Heart left ventricle (tissue), 16 donors: ENCODE data around the gene TRMT61A. TPM values are rescaled to one million over a fixed set of nuclear protein-coding genes. Genes with fewer than 3 reads are reported as not detected.

Experiments used
- ATAC-seq, 4 donors: fragments of 200-7000 bp; cut with Tn5 transposase; one replicate each; pipeline ENCODE4 v1.9.1; 2020 to 2022; ENCODE audit warnings: moderate library complexity in 4 of 4, mild to moderate bottlenecking in 3 of 4, moderate number of reproducible peaks in 1 of 4
- DNase-seq, 5 donors: peaks; one replicate each; pipeline ENCODE4 v3.0.0-alpha.2; 2020
- H3K27ac ChIP-seq, 12 donors: fragments of 200-600 bp; sonication (generic) in 4 of 12; one replicate each; pipeline versions ENCODE4 v1.5.0 to v1.8.0; 2016 to 2022; ENCODE audit warnings: mild to moderate bottlenecking in 2 of 12
- H3K27me3 ChIP-seq, 9 donors: fragments of 200-600 bp; sonication (generic) in 2 of 9; one replicate each; pipeline versions ENCODE4 v1.5.1 to v1.8.0; 2016 to 2022; ENCODE audit warnings: mild to moderate bottlenecking in 3 of 9
- H3K36me3 ChIP-seq, 9 donors: fragments of 200-600 bp; sonication (generic) in 2 of 9; one replicate each; pipeline versions ENCODE4 v1.5.0 to v1.8.0; 2018 to 2022; ENCODE audit warnings: mild to moderate bottlenecking in 2 of 9
- H3K4me1 ChIP-seq, 12 donors: fragments of 200-600 bp; sonication (generic) in 4 of 12; one replicate each; pipeline versions ENCODE4 v1.5.0 to v1.8.0; 2016 to 2022; ENCODE audit warnings: mild to moderate bottlenecking in 3 of 12
- H3K4me3 ChIP-seq, 12 donors: fragments of 200-600 bp; sonication (generic) in 4 of 12; one replicate each; pipeline versions ENCODE4 v1.5.0 to v1.8.0; 2017 to 2022; ENCODE audit warnings: mild to moderate bottlenecking in 9 of 12, moderate library complexity in 4 of 12
- H3K9me3 ChIP-seq, 12 donors: fragments of 200-600 bp; sonication (generic) in 4 of 12; one replicate each; pipeline versions ENCODE4 v1.5.0 to v1.8.0; 2016 to 2022; ENCODE audit warnings: mild to moderate bottlenecking in 1 of 12
- POLR2A ChIP-seq, 2 donors: fragments of 450-650 bp; IDR thresholded peaks; one replicate each; pipeline ENCODE4 v1.6.1; 2017; ENCODE audit warnings: antibody characterized with exemption in 2 of 2, mild to moderate bottlenecking in 2 of 2, moderate library complexity in 2 of 2
- WGBS, 4 donors: extraction: QIAGEN DNeasy Blood & Tissue Kit in 2 of 4; methylation state at CpG; one replicate each; pipeline versions ENCODE4 v1.1.5 to v1.1.7; 2013 to 2018; 5-methylcytosine and 5-hydroxymethylcytosine counted together
- intact Hi-C, 10 donors: fragments of 100-400 bp; cut with DNase I; formaldehyde crosslinking; loops; one replicate each; pipeline versions ENCODE4 v1.11.1 to v1.14.2; 2022
- polyA plus RNA-seq, 2 donors: library from polyadenylated mRNA; stranded (reverse); fragments of 200-250 nt; gene quantifications; one replicate each; pipeline ENCODE4 v1.2.3, GENCODE V29; 2013
- total RNA-seq, 9 donors: library from RNA; depleted of rRNA in 2 of 9; stranded (reverse); fragments of >200 nt in 2 of 9; fragmentation: NEBNext Ultra II Directional in 3 of 9; extraction: Animal tissue kit (Norgen Biotek cat#: 25700) in 3 of 9; gene quantifications; one replicate each; pipeline versions ENCODE4 v1.1.0 to v1.2.4, GENCODE V29; 2016 to 2023
- TF ChIP-seq, protein P1 (sequence below), 12 donors: fragments of 200-600 bp; sonication (generic) in 4 of 12; IDR thresholded peaks; one replicate each; pipeline versions ENCODE4 v1.5.0 to v1.8.0; 2018 to 2022; ENCODE audit warnings: antibody characterized with exemption in 12 of 12, mild to moderate bottlenecking in 5 of 12
- donor health status: ischemic (EF 13 %, LVEDD 7.1; RV severe dilation, severe dysfunction).
- donor health status: healthy with polysubstance abuse.
- donor health status: DM: no; HTN: yes; CAD: no.
- donor health status: DM: no; HTN: no; CAD: no.
- donor health status: ischemic (EF 25% LVEDD 6.9; RV normal size, moderate dysfunction).
- donor health status: ischemic (EF 25% LVEDD 5.7; RV mildly dilated, moderate dysfunction).
- donor health status: healthy.
- donor health status: DM: yes; HTN: yes; CAD: no.
- donor health status: ischemic (EF 35%, LVEDD 5.7; RV mildly dilated, moderate dysfunction).
- donor health status: nonischemic (EF 11% LVEDD 7.7; RV severe dilation, severe dysfunction).
- donor health status: DM: yes; HTN: yes; CAD: no.
- donor health status: PGD.
- donor health status: ischemic (EF 29% LVEDD 5.4; RV normal size, mild dysfunction).
- donor health status: nonischemic (EF 23%, LVEDD 6.1; RV moderate dilation, normal function).

TRMT61A gene
- total and polyA plus RNA-seq, 11 donors = 3.2 to 15.9 (median 5.2) TPM

DNA sequence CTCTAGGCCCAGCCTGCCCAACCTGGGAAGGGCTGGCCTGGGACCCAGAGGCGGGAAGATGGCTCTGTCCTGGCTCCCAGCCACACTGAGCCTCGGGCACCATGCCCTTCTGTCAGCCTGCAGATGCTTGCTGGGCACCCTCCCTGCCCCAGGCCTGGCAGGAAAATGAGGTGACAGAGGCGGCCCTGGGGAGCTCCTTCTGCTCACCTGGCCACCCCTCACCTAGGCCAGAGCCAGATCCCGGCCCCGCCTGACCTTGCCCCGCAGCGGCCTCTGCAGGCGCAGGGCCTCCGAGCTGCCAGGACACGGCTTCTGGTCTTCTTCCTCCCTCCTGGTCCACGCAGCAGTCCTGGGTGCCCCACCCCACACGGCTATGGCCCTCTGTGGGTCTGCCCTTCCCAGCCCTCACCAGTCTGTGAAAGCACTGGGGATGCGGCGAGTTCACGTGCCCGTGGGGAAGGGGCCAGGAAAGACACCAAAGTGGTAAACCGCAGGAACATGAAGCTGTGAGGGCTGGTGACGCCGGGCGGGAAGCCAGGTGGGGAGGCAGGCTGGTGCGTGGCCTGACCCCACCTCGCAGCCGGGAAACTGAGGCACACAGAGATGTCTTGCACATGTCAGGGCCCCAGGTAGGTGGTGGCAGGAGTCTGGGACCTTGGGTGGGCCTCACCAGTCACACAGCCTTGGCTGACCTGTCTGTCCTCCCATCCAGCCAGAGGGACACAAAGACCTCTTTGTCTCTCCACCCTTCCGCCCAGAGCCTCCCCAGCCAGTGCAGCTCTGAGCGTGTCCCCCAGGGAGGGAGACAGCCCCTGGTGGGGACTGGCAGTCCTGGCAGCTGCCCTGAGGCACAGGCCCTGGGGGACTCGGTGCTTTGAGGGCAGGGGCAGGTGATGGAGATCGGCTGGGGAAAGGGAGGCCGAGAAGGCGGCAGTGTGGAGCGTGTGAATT, 20.6 kb downstream of the TRMT61A start:
- TF ChIP-seq POLR2A (IDR thresholded peaks at IDR 0.05) = no peak
- TF ChIP-seq, protein P1, sequence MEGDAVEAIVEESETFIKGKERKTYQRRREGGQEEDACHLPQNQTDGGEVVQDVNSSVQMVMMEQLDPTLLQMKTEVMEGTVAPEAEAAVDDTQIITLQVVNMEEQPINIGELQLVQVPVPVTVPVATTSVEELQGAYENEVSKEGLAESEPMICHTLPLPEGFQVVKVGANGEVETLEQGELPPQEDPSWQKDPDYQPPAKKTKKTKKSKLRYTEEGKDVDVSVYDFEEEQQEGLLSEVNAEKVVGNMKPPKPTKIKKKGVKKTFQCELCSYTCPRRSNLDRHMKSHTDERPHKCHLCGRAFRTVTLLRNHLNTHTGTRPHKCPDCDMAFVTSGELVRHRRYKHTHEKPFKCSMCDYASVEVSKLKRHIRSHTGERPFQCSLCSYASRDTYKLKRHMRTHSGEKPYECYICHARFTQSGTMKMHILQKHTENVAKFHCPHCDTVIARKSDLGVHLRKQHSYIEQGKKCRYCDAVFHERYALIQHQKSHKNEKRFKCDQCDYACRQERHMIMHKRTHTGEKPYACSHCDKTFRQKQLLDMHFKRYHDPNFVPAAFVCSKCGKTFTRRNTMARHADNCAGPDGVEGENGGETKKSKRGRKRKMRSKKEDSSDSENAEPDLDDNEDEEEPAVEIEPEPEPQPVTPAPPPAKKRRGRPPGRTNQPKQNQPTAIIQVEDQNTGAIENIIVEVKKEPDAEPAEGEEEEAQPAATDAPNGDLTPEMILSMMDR (IDR thresholded peaks at IDR 0.05) = peak in 1 of 12 donors; percentile 5
- Histone ChIP-seq H3K27me3 (no peaks in the 10 kb centered on the region), H3K9me3 (no peaks in the 10 kb centered on the region), H3K27ac (peak overlapping the region in 11 of 12 donors; percentile 17 to 98 (median 91)), H3K36me3 (peaks cover 0 to 2% (median 0%) of the 10 kb centered on the region in 9 donors), H3K4me1 (peaks cover 0 to 73% (median 42%) of the 10 kb centered on the region in 12 donors), H3K4me3 (peak overlapping the region in 1 of 12 donors; percentile 43)
- WGBS, 4 donors = 79 to 82% (median 81%) methylated on average over 14 to 30 of the region's 30 CpGs
- peak; percentile 61 to 77 (median 73) for DNase-seq
- ATAC-seq = peak in 3 of 4 donors; percentile 10 to 44 (median 19)
- intact Hi-C loops = loop anchor here in 7 of 10 donors (5.0 to 10.0 kb wide), 3 partner anchors 32 to 1035 kb away; no protein-coding TSS in a partner anchor

DNA sequence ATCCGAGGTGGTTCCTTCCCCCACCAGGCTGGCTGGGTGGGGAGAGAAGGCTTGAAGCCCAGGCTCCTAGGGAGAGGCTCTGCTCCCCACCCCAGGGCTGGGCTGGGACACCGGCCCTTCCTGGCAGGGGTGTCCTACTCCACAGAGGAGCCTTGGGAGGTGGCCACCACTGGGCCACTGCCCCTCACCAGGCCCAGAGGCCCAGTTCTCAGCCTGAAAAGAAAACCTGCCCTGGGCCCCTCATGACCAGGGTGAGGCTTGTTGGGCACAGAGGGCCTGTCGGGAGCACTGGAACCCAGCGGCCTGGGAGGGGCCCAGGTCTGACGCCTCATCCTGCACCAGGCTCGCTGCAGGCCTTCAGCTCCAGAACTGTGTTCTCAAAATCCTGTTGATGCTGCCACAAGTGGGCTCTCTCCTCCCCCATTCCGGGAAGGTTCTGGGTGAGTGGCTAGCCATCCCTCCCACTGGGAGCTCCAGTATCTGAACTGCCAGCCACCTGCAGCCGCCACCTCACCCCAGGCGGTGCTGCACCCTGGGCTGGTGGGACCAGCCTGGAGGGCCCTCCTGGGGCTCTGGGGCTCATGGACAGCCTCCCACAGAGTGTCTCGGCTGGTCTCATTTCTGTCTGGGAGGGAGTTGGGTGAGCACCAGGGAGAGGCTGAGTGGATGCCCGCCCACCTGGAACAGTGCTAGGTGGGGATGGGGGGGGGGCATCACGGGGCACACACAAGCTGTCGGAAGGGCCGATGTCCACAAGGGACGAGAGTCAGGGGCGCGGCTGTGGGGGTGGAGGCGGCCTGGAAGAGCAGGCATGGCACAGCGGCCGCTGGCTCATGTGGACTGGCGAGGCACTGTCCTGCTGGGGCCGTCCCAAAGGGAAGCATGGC, 21.7 kb downstream of the TRMT61A start:
- Histone ChIP-seq H3K4me3 (peak overlapping the region in 9 of 12 donors; percentile 3 to 43 (median 29)), H3K4me1 (peaks cover 0 to 82% (median 41%) of the 10 kb centered on the region in 12 donors), H3K27ac (peak overlapping the region; percentile 17 to 98 (median 91)), H3K27me3 (no peaks in the 10 kb centered on the region), H3K36me3 (peaks cover 0 to 2% (median 0%) of the 10 kb centered on the region in 9 donors), H3K9me3 (no peaks in the 10 kb centered on the region)
- DNase-seq = peak in 3 of 5 donors; percentile 31 to 57 (median 31)
- ATAC-seq = peak; percentile 1 to 8 (median 6)
- intact Hi-C loops = loop anchor here in 2 of 10 donors (5.0 to 10.0 kb wide), 2 partner anchors 33 to 1034 kb away; no protein-coding TSS in a partner anchor
- TF ChIP-seq, protein P1 (IDR thresholded peaks at IDR 0.05) = no peak
- no peak for TF ChIP-seq POLR2A (IDR thresholded peaks at IDR 0.05)
- WGBS, 4 donors = 59 to 76% (median 67%) methylated on average over 19 to 22 of the region's 22 CpGs

DNA sequence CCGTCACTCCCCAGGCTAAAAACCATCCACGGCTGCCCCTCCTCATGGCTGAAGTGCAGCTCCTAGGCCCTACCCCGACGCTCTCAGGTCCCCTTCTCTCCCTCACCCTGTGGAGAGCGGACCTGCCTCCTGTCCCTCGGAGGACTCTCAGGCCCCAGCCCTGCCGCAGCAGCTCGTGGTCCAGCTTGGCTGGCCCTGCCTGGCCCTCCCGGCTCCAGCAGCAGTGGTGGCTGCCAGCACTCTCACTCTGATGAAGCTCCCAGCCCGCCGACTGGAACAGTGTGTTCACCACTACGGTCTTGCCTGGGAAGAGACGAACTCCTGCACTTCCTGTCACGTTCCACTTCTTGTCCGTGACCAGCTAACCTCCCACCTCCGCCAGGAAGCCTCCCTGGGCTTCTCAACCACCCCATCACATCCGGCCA, 22.4 kb downstream of the TRMT61A start:
- Histone ChIP-seq H3K9me3 (no peaks in the 10 kb centered on the region), H3K36me3 (peaks cover 0 to 2% (median 0%) of the 10 kb centered on the region in 9 donors), H3K27ac (peak overlapping the region; percentile 63 to 98 (median 91)), H3K27me3 (no peaks in the 10 kb centered on the region), H3K4me3 (peak overlapping the region in 8 of 12 donors; percentile 24 to 43 (median 30)), H3K4me1 (peaks cover 0 to 85% (median 44%) of the 10 kb centered on the region in 12 donors)
- peak in 4 of 5 donors; percentile 64 to 87 (median 80) for DNase-seq
- intact Hi-C loops = loop anchor here in 2 of 10 donors (5.0 to 10.0 kb wide), 2 partner anchors 34 to 1033 kb away; no protein-coding TSS in a partner anchor
- WGBS, 4 donors = 36 to 51% (median 44%) methylated on average over 15 to 17 of the region's 17 CpGs
- peak; percentile 41 to 71 (median 53) for ATAC-seq
- TF ChIP-seq, protein P1 (IDR thresholded peaks at IDR 0.05) = no peak
- no peak for TF ChIP-seq POLR2A (IDR thresholded peaks at IDR 0.05)
